ENCODE data around the gene UPK3A. TPM values are rescaled to one million over a fixed set of nuclear protein-coding genes. Genes with fewer than 3 reads are reported as not detected.
"Not testable (repeated sequence)": the region's sequence is repeated elsewhere in the genome, so short reads cannot be mapped to it uniquely, and the experiment has no call there.

UPK3A gene
- total RNA-seq, 4 donors from 2014 or later = not detected

- H3K27me3 ChIP-seq = no peaks in the 10 kb centered on the region
- H3K9me3 ChIP-seq = no peaks in the 10 kb centered on the region
- H3K36me3 ChIP-seq = peaks cover 0 to 45% of the 10 kb centered on the region in 2 donors
- no peak overlapping the region for H3K27ac ChIP-seq
- no peak overlapping the region for H3K4me3 ChIP-seq
- no peak for TF ChIP-seq EP300 (IDR thresholded peaks at IDR 0.05)
- TF ChIP-seq POLR2A (IDR thresholded peaks at IDR 0.05) = no peak
- TF ChIP-seq CTCF (IDR thresholded peaks at IDR 0.05) = no peak
- TF ChIP-seq POLR2AphosphoS5 (IDR thresholded peaks at IDR 0.05) = no peak
- ATAC-seq = no peak
- H3K4me1 ChIP-seq = peaks cover 0 to 39% (median 29%) of the 10 kb centered on the region in 3 donors
- 80 to 90% methylated on average over 12 of the region's 12 CpGs for WGBS, 2 donors (ENCODE audit: low coverage in 1 of 2)
Measured at GRCh38 chr22:45321827-45322226, 37.1 kb downstream of the UPK3A start.

- H3K36me3 ChIP-seq = peaks cover 0 to 55% of the 10 kb centered on the region in 2 donors
- H3K27me3 ChIP-seq = no peaks in the 10 kb centered on the region
- no peak overlapping the region for H3K27ac ChIP-seq
- no peak for TF ChIP-seq EP300 (IDR thresholded peaks at IDR 0.05)
- TF ChIP-seq POLR2A (IDR thresholded peaks at IDR 0.05) = no peak
- TF ChIP-seq CTCF (IDR thresholded peaks at IDR 0.05) = no peak
- TF ChIP-seq POLR2AphosphoS5 (IDR thresholded peaks at IDR 0.05) = no peak
- H3K9me3 ChIP-seq = no peaks in the 10 kb centered on the region
- WGBS, 2 donors (ENCODE audit: low coverage in 1 of 2) = 66% methylated on average over 6 to 7 of the region's 24 CpGs
- no peak for ATAC-seq
- no peak overlapping the region for H3K4me3 ChIP-seq
- H3K4me1 ChIP-seq = peaks cover 0 to 27% (median 19%) of the 10 kb centered on the region in 3 donors
Measured at GRCh38 chr22:45322873-45323525, 38.2 kb downstream of the UPK3A start.

- TF ChIP-seq POLR2AphosphoS5 (IDR thresholded peaks at IDR 0.05) = no peak
- no peak for TF ChIP-seq EP300 (IDR thresholded peaks at IDR 0.05)
- no peak for TF ChIP-seq CTCF (IDR thresholded peaks at IDR 0.05)
- no peak for TF ChIP-seq POLR2A (IDR thresholded peaks at IDR 0.05)
- H3K4me1 ChIP-seq = peaks cover 0 to 25% (median 13%) of the 10 kb centered on the region in 3 donors
- no peak overlapping the region for H3K27ac ChIP-seq
- H3K9me3 ChIP-seq = no peaks in the 10 kb centered on the region
- no peaks in the 10 kb centered on the region for H3K27me3 ChIP-seq
- ATAC-seq = no peak
- peaks cover 0 to 62% of the 10 kb centered on the region in 2 donors for H3K36me3 ChIP-seq
- 0 to 83% methylated on average over 1 to 7 of the region's 7 CpGs for WGBS, 2 donors (ENCODE audit: low coverage in 1 of 2)
- H3K4me3 ChIP-seq = no peak overlapping the region
Measured at GRCh38 chr22:45323695-45324094, 38.9 kb downstream of the UPK3A start.

- Histone ChIP-seq H3K36me3 (peaks cover 0 to 68% of the 10 kb centered on the region in 2 donors), H3K27me3 (no peaks in the 10 kb centered on the region), H3K27ac (no peak overlapping the region), H3K4me1 (peaks cover 0 to 25% (median 10%) of the 10 kb centered on the region in 3 donors), H3K4me3 (no peak overlapping the region), H3K9me3 (no peaks in the 10 kb centered on the region)
- no peak for TF ChIP-seq POLR2A (IDR thresholded peaks at IDR 0.05)
- TF ChIP-seq POLR2AphosphoS5 (IDR thresholded peaks at IDR 0.05) = no peak
- no peak for TF ChIP-seq CTCF (IDR thresholded peaks at IDR 0.05)
- no peak for TF ChIP-seq EP300 (IDR thresholded peaks at IDR 0.05)
- 81 to 100% methylated on average over 1 to 8 of the region's 12 CpGs for WGBS, 2 donors (ENCODE audit: low coverage in 1 of 2)
- no peak for ATAC-seq
Measured at GRCh38 chr22:45324311-45324711, 39.6 kb downstream of the UPK3A start.

GRCh38 chr22:45328261-45328660, 43.5 kb downstream of the UPK3A start:
- H3K4me3 ChIP-seq, ATAC-seq, H3K27me3 ChIP-seq, H3K9me3 ChIP-seq, H3K27ac ChIP-seq: not testable (repeated sequence)
- Histone ChIP-seq H3K36me3 (peaks cover 0 to 89% of the 10 kb centered on the region in 2 donors), H3K4me1 (peaks cover 0 to 16% (median 7%) of the 10 kb centered on the region in 3 donors)
- WGBS, 2 donors (ENCODE audit: low coverage in 1 of 2) = no CpG with 5 or more reads among the region's 8 CpGs

Data from gastroesophageal sphincter (tissue), 4 donors.